ENCODE data around the gene ZFAND2A.

The ZFAND2A gene

DNA sequence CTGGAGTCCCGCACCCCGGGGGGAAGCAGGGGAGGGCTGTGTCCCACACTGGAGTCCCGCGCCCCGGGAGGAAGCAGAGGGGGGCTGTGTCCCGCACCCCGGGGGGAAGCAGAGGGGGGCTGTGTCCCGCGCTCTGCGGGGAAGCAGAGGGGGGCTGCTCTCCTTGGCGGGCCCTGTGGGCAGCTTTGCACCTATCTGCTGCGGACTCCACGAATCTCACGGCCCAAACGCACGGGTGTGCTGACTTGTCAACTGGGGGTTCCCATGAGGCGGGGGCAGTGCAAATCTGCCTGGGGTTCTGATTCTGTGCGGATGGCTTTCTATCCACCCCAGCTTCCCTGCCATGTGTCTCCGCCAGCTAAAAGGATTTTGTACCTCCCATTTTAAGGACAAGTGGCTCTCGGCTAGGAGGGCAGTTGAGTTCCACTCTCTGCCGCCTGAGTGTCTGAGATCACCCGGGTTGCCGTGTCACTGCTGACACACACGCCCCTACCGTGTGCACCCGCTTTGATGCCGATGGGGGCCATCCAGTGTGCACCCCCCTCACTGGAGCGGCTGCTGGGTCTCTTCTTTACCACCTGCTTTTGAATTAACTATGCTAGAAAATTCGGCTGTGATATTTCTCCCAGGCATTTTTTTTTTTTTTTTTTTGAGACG, 51.6 kb downstream of the ZFAND2A start:
- ChIA-PET CTCF (no interaction called here), POLR2A (ENCODE audit: low non-redundant PET) (no interaction called here)
- TF ChIP-seq, protein P1, sequence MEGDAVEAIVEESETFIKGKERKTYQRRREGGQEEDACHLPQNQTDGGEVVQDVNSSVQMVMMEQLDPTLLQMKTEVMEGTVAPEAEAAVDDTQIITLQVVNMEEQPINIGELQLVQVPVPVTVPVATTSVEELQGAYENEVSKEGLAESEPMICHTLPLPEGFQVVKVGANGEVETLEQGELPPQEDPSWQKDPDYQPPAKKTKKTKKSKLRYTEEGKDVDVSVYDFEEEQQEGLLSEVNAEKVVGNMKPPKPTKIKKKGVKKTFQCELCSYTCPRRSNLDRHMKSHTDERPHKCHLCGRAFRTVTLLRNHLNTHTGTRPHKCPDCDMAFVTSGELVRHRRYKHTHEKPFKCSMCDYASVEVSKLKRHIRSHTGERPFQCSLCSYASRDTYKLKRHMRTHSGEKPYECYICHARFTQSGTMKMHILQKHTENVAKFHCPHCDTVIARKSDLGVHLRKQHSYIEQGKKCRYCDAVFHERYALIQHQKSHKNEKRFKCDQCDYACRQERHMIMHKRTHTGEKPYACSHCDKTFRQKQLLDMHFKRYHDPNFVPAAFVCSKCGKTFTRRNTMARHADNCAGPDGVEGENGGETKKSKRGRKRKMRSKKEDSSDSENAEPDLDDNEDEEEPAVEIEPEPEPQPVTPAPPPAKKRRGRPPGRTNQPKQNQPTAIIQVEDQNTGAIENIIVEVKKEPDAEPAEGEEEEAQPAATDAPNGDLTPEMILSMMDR (conservative IDR thresholded peaks at IDR 0.05; ENCODE audit: low read depth) = no peak
- no peak overlapping the region for H3K27ac ChIP-seq
- DNase-seq (ENCODE audit: low spot score) = no peak

DNA sequence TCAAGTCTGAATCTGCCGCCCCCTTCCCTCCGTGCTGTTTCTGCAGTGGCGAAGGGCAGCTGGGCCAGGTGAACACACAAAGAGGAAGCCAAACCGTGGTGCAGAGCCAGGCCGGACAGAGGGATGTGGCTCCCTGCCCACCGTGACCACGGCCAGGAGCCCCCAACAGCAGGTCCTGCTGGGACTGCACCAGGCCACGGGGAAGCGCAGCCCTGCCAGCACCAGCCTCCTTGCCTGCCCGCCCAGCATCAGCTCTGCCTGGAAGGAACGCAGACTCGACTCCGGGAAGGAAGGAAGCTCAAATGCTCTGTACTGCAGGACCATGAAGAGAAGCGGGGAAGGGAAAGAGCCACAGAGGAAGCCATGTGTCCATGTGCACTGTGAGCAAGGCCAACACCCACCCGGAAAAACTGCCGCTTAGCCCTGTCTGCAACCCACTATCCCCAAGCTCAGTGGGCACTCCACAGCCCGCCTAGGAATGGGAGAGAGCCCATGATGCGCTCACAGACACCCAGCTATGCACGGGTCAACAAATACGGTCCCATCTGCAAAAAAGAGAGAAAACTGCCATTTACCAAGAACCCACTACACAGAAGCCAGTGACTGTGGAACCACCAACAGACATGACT, 53.1 kb downstream of the ZFAND2A start:
- ChIA-PET POLR2A (ENCODE audit: low non-redundant PET) (no interaction called here), CTCF (no interaction called here)
- DNase-seq (ENCODE audit: low spot score) = no peak
- no peak overlapping the region for H3K27ac ChIP-seq
- TF ChIP-seq, protein P1 (conservative IDR thresholded peaks at IDR 0.05; ENCODE audit: low read depth) = no peak

- H3K27ac ChIP-seq = no peak overlapping the region
- TF ChIP-seq, protein P1 (conservative IDR thresholded peaks at IDR 0.05; ENCODE audit: low read depth) = no peak
- ChIA-PET POLR2A (ENCODE audit: low non-redundant PET) (no interaction called here), CTCF (no interaction called here)
- DNase-seq (ENCODE audit: low spot score) = no peak
Observed at GRCh38 chr7:1106063-1106792, 53.8 kb downstream of the ZFAND2A start.

- no peak overlapping the region; the same call in 1 of the 2 replicates for H3K27ac ChIP-seq
- no peak for DNase-seq (ENCODE audit: low spot score)
- ChIA-PET POLR2A (ENCODE audit: low non-redundant PET) (no interaction called here), CTCF (interaction anchor here (1.0 kb wide), 1 partner anchor 112 kb away, joined by 3 read pairs; no protein-coding TSS in a partner anchor)
- TF ChIP-seq, protein P1 (conservative IDR thresholded peaks at IDR 0.05; ENCODE audit: low read depth) = no peak
Observed at GRCh38 chr7:1105189-1105588, 54.8 kb downstream of the ZFAND2A start.

DNA sequence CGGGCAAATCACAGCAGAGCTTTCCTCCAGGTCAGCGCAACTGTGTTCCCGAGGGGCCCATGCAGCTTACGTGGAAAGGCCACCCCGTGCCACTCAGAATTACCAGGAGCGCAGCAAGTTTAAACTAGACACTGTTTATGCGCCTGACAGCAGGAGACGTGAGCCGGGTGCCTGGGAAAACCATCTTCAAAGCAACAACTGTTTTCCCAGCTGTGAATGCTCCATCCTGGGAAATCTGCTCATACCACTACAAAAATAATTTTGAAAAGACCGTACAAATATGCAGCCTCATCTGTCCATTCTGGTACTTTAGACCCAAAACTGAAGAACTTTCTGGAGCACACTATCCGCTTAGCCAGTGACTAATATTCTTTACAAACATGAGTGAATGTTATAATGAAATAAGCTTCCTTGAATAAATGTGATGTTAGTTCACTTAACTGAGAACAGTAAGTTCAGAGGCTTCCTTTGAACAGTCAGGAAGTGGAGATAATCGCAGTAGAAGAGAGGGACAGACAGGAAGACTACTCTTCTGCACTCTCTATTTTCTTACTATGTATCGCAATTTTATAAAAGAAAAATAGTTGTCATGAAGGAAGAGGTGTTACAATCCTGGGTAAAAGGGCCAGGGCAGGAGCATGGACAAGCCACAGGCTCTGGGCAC, 55.3 kb downstream of the ZFAND2A start:
- no peak overlapping the region for H3K27ac ChIP-seq
- POLR2A ChIA-PET (ENCODE audit: low non-redundant PET) = no interaction called here

More for the DNA sequence above, 55.3 kb downstream of the ZFAND2A start:
- CTCF ChIA-PET = interaction anchor here (0.5 to 1.0 kb wide), 3 partner anchors 11 to 111 kb away, joined by 3 to 5 read pairs (median 3); no protein-coding TSS in a partner anchor
- DNase-seq (ENCODE audit: low spot score) = no peak
- TF ChIP-seq, protein P1 (conservative IDR thresholded peaks at IDR 0.05; ENCODE audit: low read depth) = no peak

All from RWPE1 (cell line).